K562 (cell line): ENCODE data around the gene TNFRSF19. TPM values are rescaled to one million over a fixed set of nuclear protein-coding genes. Genes with fewer than 3 reads are reported as not detected.

ENCODE experiments used
- ATAC-seq: fragments of 200-7000 bp; cut with Tn5 transposase; 3 replicates; pipeline ENCODE4 v1.9.1; 2020; ENCODE audit warnings: moderate library complexity
- BruUV-seq: library from RNA; stranded (reverse); fragments of 400-500 nt; replicated peaks from 2 replicates; lab custom pipeline; 2021; lab: Mats Ljungman, UMichigan
- CTCF ChIA-PET: fragments of 300-600 bp; formaldehyde crosslinking; extraction: SDS; loops from one replicate; lab custom pipeline; 2021; ENCODE audit warnings: low intra/inter-chr PET ratio; lab: Yijun Ruan, JAX
- POLR2A ChIA-PET: fragments of 300-600, 350-650 bp; sonication (Branson Sonifier 250); formaldehyde crosslinking; extraction: SDS; loops from one replicate; lab custom pipeline; 2021; ENCODE audit warnings: antibody characterized with exemption, inconsistent platforms; lab: Yijun Ruan, JAX
- DNase-seq, 4 experiments: peaks; one replicate each; pipeline versions ENCODE4 v3.0.0 to v3.0.0-alpha.2; 2011 to 2018; ENCODE audit warnings: low spot score in 3 of 4, mixed read lengths in 3 of 4; ENCODE audit errors: extremely low read depth in 1 of 4
- FAIRE-seq: peaks from 2 replicates; lab custom pipeline; 2011; peaks lifted over from hg19 to GRCh38; lab: Jason Lieb, UNC
- H2AFZ ChIP-seq: 2 replicates; pipeline ENCODE4 v1.6.0; 2011; ENCODE audit warnings: low read depth, low read length, control low read depth, inconsistent platforms
- H3K27ac ChIP-seq: fragments of 200-600 bp; 3 replicates; pipeline ENCODE4 v1.8.0; 2011; ENCODE audit warnings: low read depth, mild to moderate bottlenecking, control low read depth, inconsistent platforms, low read length, moderate library complexity, mixed read lengths; ENCODE audit errors: extremely low read depth
- H3K27me3 ChIP-seq, 2 experiments: fragments of 300-600 bp in 1 of 2; 2 replicates in 1 of 2; 3 replicates in 1 of 2; pipeline versions ENCODE4 v1.6.0 to v1.8.0; 2011; ENCODE audit warnings: inconsistent platforms in 2 of 2, low read length in 2 of 2, mild to moderate bottlenecking in 1 of 2, mixed read lengths in 1 of 2, moderate library complexity in 1 of 2; ENCODE audit not compliant: control insufficient read depth in 2 of 2, insufficient read depth in 2 of 2
- H3K36me3 ChIP-seq: fragments of 300-600 bp; 3 replicates; pipeline ENCODE4 v1.8.0; 2011; ENCODE audit warnings: mild to moderate bottlenecking, low read length, inconsistent platforms; ENCODE audit not compliant: control insufficient read depth, insufficient read depth
- H3K4me1 ChIP-seq, 2 experiments: fragments of 200-600 bp in 1 of 2; replicated peaks in 1 of 2; 2 replicates in 1 of 2; 3 replicates in 1 of 2; pipeline versions ENCODE4 v1.5.1 to v1.8.0; 2011; ENCODE audit warnings: inconsistent platforms in 2 of 2, low read length in 2 of 2, mild to moderate bottlenecking in 1 of 2, mixed read lengths in 1 of 2, moderate library complexity in 1 of 2; ENCODE audit not compliant: control insufficient read depth in 2 of 2, insufficient read depth in 2 of 2
- H3K4me2 ChIP-seq: 2 replicates; pipeline ENCODE4 v1.6.1; 2011; ENCODE audit warnings: low read length, control low read depth, inconsistent platforms, mixed read lengths; ENCODE audit not compliant: insufficient read depth
- H3K4me3 ChIP-seq: fragments of 200-600 bp; sonication (generic), shearing (Covaris generic); 2 replicates; pipeline ENCODE4 v1.5.1; 2016; ENCODE audit warnings: control low read depth, inconsistent platforms
- H3K79me2 ChIP-seq: fragments of 200-600 bp; 3 replicates; pipeline ENCODE4 v1.8.0; 2011; ENCODE audit warnings: low read length, inconsistent platforms; ENCODE audit not compliant: control insufficient read depth, insufficient read depth
- H3K9ac ChIP-seq, 2 experiments: 2 replicates each; pipeline versions ENCODE4 v1.6.0 to v1.6.1; 2011; ENCODE audit warnings: low read depth in 2 of 2, low read length in 2 of 2, control low read depth in 1 of 2, inconsistent platforms in 1 of 2, mild to moderate bottlenecking in 1 of 2, mixed read lengths in 1 of 2; ENCODE audit not compliant: insufficient read depth in 1 of 2
- H3K9me1 ChIP-seq: one replicate; pipeline ENCODE4 v1.6.0; 2011; ENCODE audit warnings: inconsistent platforms, mild to moderate bottlenecking, low read length, moderate library complexity; ENCODE audit not compliant: control insufficient read depth, insufficient read depth
- H3K9me3 ChIP-seq: replicated peaks from 2 replicates; pipeline ENCODE4 v1.5.1; 2011; ENCODE audit warnings: low read depth, low read length, inconsistent platforms; ENCODE audit not compliant: control insufficient read depth, insufficient read depth
- H4K20me1 ChIP-seq: replicated peaks from 2 replicates; pipeline ENCODE4 v1.6.1; 2011; ENCODE audit warnings: low read length, inconsistent platforms, mixed read lengths; ENCODE audit not compliant: control insufficient read depth, insufficient read depth
- HMGN3 ChIP-seq: IDR thresholded peaks from 2 replicates; pipeline ENCODE4 v1.6.1; 2011; ENCODE audit warnings: borderline replicate concordance, low read depth, mild to moderate bottlenecking, mixed read lengths, low read length; ENCODE audit not compliant: insufficient read length; ENCODE audit errors: extremely low read depth
- HOMEZ ChIP-seq: fragments of 250-450 bp; sonication (Bioruptor Pico); IDR thresholded peaks from 2 replicates; pipeline ENCODE4 v1.4.0; 2020; ENCODE audit warnings: mild to moderate bottlenecking, moderate library complexity
- KHSRP ChIP-seq: fragments of 450-650 bp; IDR thresholded peaks from 2 replicates; pipeline ENCODE4 v1.6.1; 2017
- MTF1 ChIP-seq: fragments of 250-450 bp; sonication (Bioruptor Pico); IDR thresholded peaks from 2 replicates; pipeline ENCODE4 v1.9.0; 2021; ENCODE audit warnings: moderate library complexity, mild to moderate bottlenecking, inconsistent platforms, borderline replicate concordance
- MYNN ChIP-seq, 2 experiments: sonication (generic); formaldehyde crosslinking in 1 of 2; IDR thresholded peaks; 2 replicates each; pipeline versions ENCODE4 v1.5.0 to v1.6.1; 2016 to 2020; ENCODE audit warnings: antibody characterized with exemption in 1 of 2, missing genetic modification reagents in 1 of 2
- NELFE ChIP-seq: IDR thresholded peaks from 2 replicates; pipeline ENCODE4 v1.6.1; 2011; ENCODE audit warnings: mild to moderate bottlenecking; ENCODE audit not compliant: insufficient read depth, insufficient read length
- RBM25 ChIP-seq: fragments of 200-400 bp; formaldehyde crosslinking; IDR thresholded peaks from 2 replicates; pipeline ENCODE4 v1.6.1; 2018; ENCODE audit warnings: low read length, low read depth, moderate library complexity; ENCODE audit not compliant: severe bottlenecking
- SMARCC2 ChIP-seq: fragments of 450-650 bp; IDR thresholded peaks from 2 replicates; pipeline ENCODE4 v1.6.1; 2017; ENCODE audit warnings: antibody characterized with exemption, moderate library complexity, mild to moderate bottlenecking, low read depth
- SREBF1 ChIP-seq: fragments of 150-350 bp; IDR thresholded peaks from 2 replicates; pipeline ENCODE4 v1.6.1; 2014; ENCODE audit warnings: antibody characterized with exemption, low read depth, low read length, borderline replicate concordance
- SREBF2 ChIP-seq: sonication (generic); formaldehyde crosslinking; IDR thresholded peaks from 2 replicates; pipeline ENCODE4 v1.4.0; 2020; ENCODE audit warnings: mild to moderate bottlenecking, missing genetic modification reagents
- TEAD4 ChIP-seq, 2 experiments: sonication (generic) in 1 of 2; formaldehyde crosslinking in 1 of 2; IDR thresholded peaks; 2 replicates each; pipeline versions ENCODE4 v1.6.1 to v1.8.0; 2012 to 2022; ENCODE audit warnings: borderline replicate concordance in 1 of 2, inconsistent platforms in 1 of 2, low read length in 1 of 2, mild to moderate bottlenecking in 1 of 2, missing genetic modification reagents in 1 of 2
- ZBTB7A ChIP-seq: IDR thresholded peaks from 2 replicates; pipeline ENCODE4 v1.6.1; 2011; ENCODE audit warnings: low read depth, mild to moderate bottlenecking, low read length, moderate library complexity, borderline replicate concordance; ENCODE audit not compliant: control insufficient read depth
- ZNF174 ChIP-seq: fragments of 250-450 bp; sonication (Bioruptor Pico); IDR thresholded peaks from 2 replicates; pipeline ENCODE4 v1.4.0; 2020; ENCODE audit warnings: mild to moderate bottlenecking
- ZNF175 ChIP-seq: fragments of 200-800 bp; sonication (Bioruptor generic); IDR thresholded peaks from 2 replicates; pipeline ENCODE4 v1.6.1; 2016; ENCODE audit warnings: low read depth, mild to moderate bottlenecking, missing genetic modification characterization, missing compliant biosample characterization
- ZNF23 ChIP-seq: fragments of 250-450 bp; sonication (Bioruptor Pico); IDR thresholded peaks from 2 replicates; pipeline ENCODE4 v1.4.0; 2020; ENCODE audit warnings: mild to moderate bottlenecking
- ZNF347 ChIP-seq: fragments of 450-650 bp; formaldehyde crosslinking; IDR thresholded peaks from 2 replicates; pipeline ENCODE4 v1.4.0; 2020; ENCODE audit warnings: low read depth, mild to moderate bottlenecking, moderate library complexity
- ZNF717 ChIP-seq: fragments of 250-450 bp; sonication (Bioruptor Pico); IDR thresholded peaks from 2 replicates; pipeline ENCODE4 v1.5.0; 2021
- ZNF77 ChIP-seq: fragments of 250-450 bp; sonication (Bioruptor Pico); IDR thresholded peaks from 2 replicates; pipeline ENCODE4 v1.5.0; 2020
- WGBS: fragments of 100-300 bp; shearing (Covaris generic); methylation state at CpG from one replicate; pipeline ENCODE4 v1.1.6; 2016; ENCODE audit warnings: low coverage, mixed read lengths; ENCODE audit not compliant: insufficient coverage; ENCODE audit errors: missing lambda C conversion rate; 5-methylcytosine and 5-hydroxymethylcytosine counted together
- in situ Hi-C: fragments of 300-500 bp; cut with MboI; formaldehyde crosslinking; loops from 4 replicates; pipeline ENCODE4 v1.15.0; 2018; ENCODE audit warnings: inconsistent platforms, mixed read lengths
- intact Hi-C: fragments of 100-400 bp; cut with micrococcal nuclease; formaldehyde crosslinking; loops from 2 replicates; pipeline ENCODE4 v1.14.2; 2022
- polyA plus RNA-seq, 8 experiments: library from polyadenylated mRNA; depleted of rRNA in 4 of 8; stranded (reverse) in 5 of 8; unstranded in 3 of 8; fragments of >200 nt; fragmentation: Nextera tagmentation in 2 of 8; fragmentation: Illumina TruSeq in 1 of 8; extraction: Ambion mirVana in 2 of 8; extraction: Trizol in 1 of 8; gene quantifications; 2 replicates each; pipeline versions ENCODE4 v1.2.1 to v1.2.3, GENCODE V29; 2011 to 2014; ENCODE audit warnings: inconsistent platforms in 1 of 8, missing spikeins in 1 of 8
- total RNA-seq, 7 experiments: library from RNA; depleted of rRNA in 6 of 7; stranded (reverse); fragments of >200 nt in 6 of 7; fragmentation: Illumina TruSeq in 2 of 7; extraction: Trizol in 2 of 7; gene quantifications; 2 replicates each; pipeline versions ENCODE4 v1.2.1 to v1.2.3, GENCODE V29; 2011 to 2021; ENCODE audit warnings: low replicate concordance in 1 of 7
- TF ChIP-seq, protein P1 (sequence below): sonication (generic); formaldehyde crosslinking; IDR thresholded peaks from 2 replicates; pipeline ENCODE4 v1.8.1; 2022; ENCODE audit warnings: missing genetic modification reagents

TNFRSF19 gene
- total and polyA plus RNA-seq, 9 of the 15 experiments (the other 6 are each of a cell fraction or from before 2014, with no cell fraction given), result 0.01 to 0.07 TPM; not detected in 7

- ChIA-PET POLR2A (no interaction called here), CTCF (no interaction called here)
- intact Hi-C loops, result no loop called here
- H3K9ac ChIP-seq, result no peak overlapping the region
- no peaks in the 10 kb centered on the region for H3K9me1 ChIP-seq
- H3K27ac ChIP-seq, result no peak overlapping the region
- BruUV-seq, result no TSS peak
- no peaks in the 10 kb centered on the region for H4K20me1 ChIP-seq
- H3K4me3 ChIP-seq, result no peak overlapping the region
- in situ Hi-C loops, result no loop called here
- ATAC-seq (no peak), FAIRE-seq (no peak), DNase-seq (no peak)
- no peaks in the 10 kb centered on the region for H3K4me1 ChIP-seq
- no peak overlapping the region for H3K4me2 ChIP-seq
- H2AFZ ChIP-seq, result no peak overlapping the region
- no peaks in the 10 kb centered on the region; a peak in 1 of 5 replicates for H3K27me3 ChIP-seq
- no peaks in the 10 kb centered on the region for H3K79me2 ChIP-seq
- no peaks in the 10 kb centered on the region for H3K9me3 ChIP-seq
- 0% methylated on average over 1 of the region's 1 CpG for WGBS
- no peaks in the 10 kb centered on the region for H3K36me3 ChIP-seq
- TF ChIP-seq ZNF174 (CRISPR knock-in tag), result no peak
- no peak for TF ChIP-seq SREBF1
- no peak for TF ChIP-seq TEAD4 (IDR thresholded peaks at IDR 0.05; ENCODE audit: low read length)
- TF ChIP-seq TEAD4 (CRISPR knock-in tag; IDR thresholded peaks at IDR 0.05; ENCODE audit: borderline replicate concordance), result no peak
- TF ChIP-seq ZNF175 (CRISPR knock-in tag), result no peak
- no peak for TF ChIP-seq SMARCC2
- no peak for TF ChIP-seq ZNF77 (CRISPR knock-in tag)
- TF ChIP-seq ZBTB7A, result no peak
- no peak for TF ChIP-seq ZNF717 (CRISPR knock-in tag)
- no peak for TF ChIP-seq MYNN (IDR thresholded peaks at IDR 0.05)
- no peak for TF ChIP-seq MYNN (CRISPR knock-in tag; IDR thresholded peaks at IDR 0.05)
- TF ChIP-seq ZNF23 (CRISPR knock-in tag), result no peak
- TF ChIP-seq RBM25, result no peak
- TF ChIP-seq HMGN3, result no peak
- TF ChIP-seq NELFE, result no peak
- no peak for TF ChIP-seq MTF1
- TF ChIP-seq KHSRP, result no peak
- TF ChIP-seq, protein P1, sequence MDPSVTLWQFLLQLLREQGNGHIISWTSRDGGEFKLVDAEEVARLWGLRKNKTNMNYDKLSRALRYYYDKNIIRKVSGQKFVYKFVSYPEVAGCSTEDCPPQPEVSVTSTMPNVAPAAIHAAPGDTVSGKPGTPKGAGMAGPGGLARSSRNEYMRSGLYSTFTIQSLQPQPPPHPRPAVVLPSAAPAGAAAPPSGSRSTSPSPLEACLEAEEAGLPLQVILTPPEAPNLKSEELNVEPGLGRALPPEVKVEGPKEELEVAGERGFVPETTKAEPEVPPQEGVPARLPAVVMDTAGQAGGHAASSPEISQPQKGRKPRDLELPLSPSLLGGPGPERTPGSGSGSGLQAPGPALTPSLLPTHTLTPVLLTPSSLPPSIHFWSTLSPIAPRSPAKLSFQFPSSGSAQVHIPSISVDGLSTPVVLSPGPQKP (CRISPR knock-in tag), result no peak
- TF ChIP-seq SREBF2, result no peak
- no peak for TF ChIP-seq ZNF347
- no peak for TF ChIP-seq HOMEZ
Measured at GRCh38 chr13:23685416-23685815, 115.2 kb downstream of the TNFRSF19 start.
